Activated naive CD4-positive, alpha-beta T cell treated with anti-CD3 and anti-CD28 coated beads, Interleukin-2, amount 50 U/mL, for 16 hours (primary cell): ENCODE measurements around the gene TEX12.
"Not testable (repeated sequence)": the region's sequence is repeated elsewhere in the genome, so short reads cannot be mapped to it uniquely, and the experiment has no call there.

Experiments
- DNase-seq: peaks from one replicate; pipeline ENCODE4 v3.0.0-alpha.2; 2020

TEX12 gene

GRCh38 chr11:112167145-112167544, at the start of gene TEX12:
TSS of gene TEX12 (plus strand) at chr11:112167372. CDS start at chr11:112169269, 1,897 bp downstream.
- DNase-seq = no peak

GRCh38 chr11:112118176-112118575, 49.0 kb upstream of the TEX12 start:
- no peak for DNase-seq

GRCh38 chr11:112121981-112122615, 45.1 kb upstream of the TEX12 start:
- DNase-seq = no peak

- DNase-seq = no peak
These were observed 44.0 kb upstream of the TEX12 start for GRCh38 chr11:112123129-112123528.

- DNase-seq = no peak
These were observed 40.1 kb upstream of the TEX12 start for GRCh38 chr11:112127056-112127455.

GRCh38 chr11:112128483-112129121, 38.6 kb upstream of the TEX12 start:
- no peak for DNase-seq

GRCh38 chr11:112129656-112130055, 37.5 kb upstream of the TEX12 start:
- no peak for DNase-seq

GRCh38 chr11:112132737-112133136, 34.4 kb upstream of the TEX12 start:
- DNase-seq = no peak

- no peak for DNase-seq
These were observed 32.7 kb upstream of the TEX12 start for GRCh38 chr11:112134473-112134872.

- no peak for DNase-seq
These were observed 23.6 kb upstream of the TEX12 start for GRCh38 chr11:112143597-112143996.

GRCh38 chr11:112150517-112150916, 16.7 kb upstream of the TEX12 start:
- DNase-seq = no peak

- no peak for DNase-seq
These were observed 10.8 kb upstream of the TEX12 start for GRCh38 chr11:112156153-112156955.

- DNase-seq = no peak
These were observed 10.0 kb upstream of the TEX12 start for GRCh38 chr11:112156956-112157766.

GRCh38 chr11:112159098-112160065, 7.8 kb upstream of the TEX12 start:
- DNase-seq = no peak

- no peak for DNase-seq
These were observed 6.9 kb upstream of the TEX12 start for GRCh38 chr11:112160091-112160848.

GRCh38 chr11:112161012-112161411, 6.2 kb upstream of the TEX12 start:
- DNase-seq = no peak

- not testable (repeated sequence) for DNase-seq
These were observed 5.0 kb upstream of the TEX12 start for GRCh38 chr11:112162200-112162599.

GRCh38 chr11:112162761-112163546, 4.2 kb upstream of the TEX12 start:
- DNase-seq = no peak

- no peak for DNase-seq
These were observed 3.1 kb upstream of the TEX12 start, which contains the start of gene IL18 for GRCh38 chr11:112163875-112164685. TSS of gene IL18 (minus strand) at chr11:112164094. CDS start at chr11:112155053, 9,041 bp downstream.
